Activated T-cell treated with anti-CD3 and anti-CD28 coated beads, Interleukin-2, amount 50 U/mL, for 48 hours (primary cell): ENCODE measurements around the gene UBR3.
"Not testable (repeated sequence)": the region's sequence is repeated elsewhere in the genome, so short reads cannot be mapped to it uniquely, and the experiment has no call there.

Experiments used
- DNase-seq, 2 experiments: peaks; one replicate each; pipeline ENCODE4 v3.0.0-alpha.2; 2020

UBR3 gene

DNA sequence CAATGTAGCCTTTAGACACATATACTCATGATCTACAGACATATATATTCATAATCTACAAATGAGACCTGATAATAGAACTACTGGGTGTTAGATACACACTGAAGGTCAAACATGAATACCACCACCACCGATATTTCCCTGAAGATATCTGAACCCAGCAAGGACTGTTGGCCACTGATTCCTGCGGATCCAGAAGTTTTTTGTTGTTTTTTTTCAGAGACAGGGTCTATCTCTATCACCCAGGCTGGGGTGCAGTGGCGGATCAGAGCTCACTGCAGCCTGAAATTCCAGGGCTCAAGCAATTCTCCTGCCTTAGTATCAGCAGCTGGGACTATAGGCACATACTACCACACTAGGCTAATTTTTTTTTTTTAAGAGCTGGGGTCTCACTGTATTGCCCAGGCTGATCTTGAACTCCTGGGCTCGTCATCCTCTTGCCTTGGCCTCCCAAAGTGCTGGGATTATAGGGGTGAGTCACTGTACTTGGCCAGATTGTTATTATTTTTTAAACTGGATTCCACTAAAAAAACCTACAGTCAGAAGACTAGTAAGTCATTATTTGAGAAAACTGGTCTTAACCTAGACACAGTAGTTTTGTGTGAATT lies 4.4 kb upstream of the UBR3 start:
- no peak for DNase-seq

- DNase-seq: no peak
Measured at GRCh38 chr2:169823996-169824372, 3.3 kb upstream of the UBR3 start.

- peak; percentile 90 to 92 for DNase-seq
Measured at GRCh38 chr2:169824373-169825333, 2.6 kb upstream of the UBR3 start, which contains the start of gene METTL5. TSS of gene METTL5 (minus strand) at chr2:169824905. CDS start at chr2:169824597, 308 bp downstream.

DNA sequence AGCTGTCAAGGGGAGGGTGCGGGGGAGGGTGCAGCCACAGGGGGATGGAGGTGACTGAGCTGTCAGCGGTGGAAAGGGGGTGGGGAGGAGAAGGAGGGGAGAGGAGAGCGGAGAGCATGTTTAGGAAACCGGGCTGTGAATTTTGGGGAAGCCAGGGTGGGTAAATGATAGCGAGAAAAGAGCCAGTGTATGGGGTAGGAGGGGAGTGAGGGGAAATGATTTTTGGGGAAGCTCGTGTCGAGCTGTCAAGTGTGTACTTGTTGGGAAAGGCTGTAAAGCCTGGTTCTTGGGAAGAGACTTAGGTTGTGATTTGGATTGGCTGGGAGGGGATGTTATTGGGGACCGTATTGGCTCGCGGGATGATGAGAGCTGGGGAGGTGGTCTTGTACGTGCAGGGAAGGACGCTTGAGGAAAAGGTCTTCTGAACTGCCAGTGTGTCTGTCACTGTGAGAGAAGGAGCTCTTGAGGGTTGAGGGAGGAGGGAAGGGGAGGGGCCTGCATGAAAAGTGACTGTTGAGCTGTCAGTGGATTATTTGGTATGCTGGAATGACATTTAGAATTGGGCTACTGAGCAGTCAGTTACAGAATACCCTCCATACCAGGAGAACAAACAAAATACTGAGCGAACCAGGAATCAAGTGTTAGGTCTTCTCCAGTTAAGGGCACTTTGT lies 1.0 kb downstream of the UBR3 start:
- DNase-seq: peak; percentile 56 to 66

GRCh38 chr2:169834401-169834800 lies 7.1 kb downstream of the UBR3 start:
- no peak for DNase-seq

DNA sequence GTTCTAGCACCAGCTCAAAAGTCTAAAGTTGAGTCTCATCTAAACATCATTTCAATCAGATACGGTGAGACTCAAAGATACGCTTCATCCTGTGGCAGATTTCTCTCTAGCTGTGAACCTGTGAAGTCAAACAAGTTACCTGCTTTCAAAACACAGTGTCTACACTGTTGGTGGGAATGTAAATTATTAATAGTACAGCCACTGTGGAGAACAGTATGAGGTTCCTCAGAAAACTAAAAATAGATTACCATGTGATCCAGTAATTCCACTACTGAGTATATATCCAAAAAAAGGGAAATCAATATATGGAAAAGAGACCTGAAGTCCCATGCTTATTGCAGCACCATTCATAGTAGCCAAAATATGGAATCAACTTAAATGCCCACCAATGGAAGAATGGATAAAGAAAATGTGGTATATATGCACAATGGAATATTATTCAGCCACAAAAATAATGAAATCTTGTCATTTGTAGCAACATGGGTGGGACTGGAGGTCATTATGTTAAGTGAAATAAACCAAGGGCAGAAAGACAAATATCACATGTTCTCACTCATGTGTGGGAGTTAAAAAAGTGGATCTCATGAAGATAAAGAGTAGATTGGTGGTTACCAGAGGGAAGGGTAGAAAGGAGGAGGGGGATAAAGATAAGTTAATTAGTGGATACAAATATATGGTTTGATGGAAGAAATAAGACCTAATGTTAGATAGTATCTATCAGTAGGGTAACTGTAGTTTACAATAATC lies 11.7 kb downstream of the UBR3 start:
- DNase-seq: no peak

DNA sequence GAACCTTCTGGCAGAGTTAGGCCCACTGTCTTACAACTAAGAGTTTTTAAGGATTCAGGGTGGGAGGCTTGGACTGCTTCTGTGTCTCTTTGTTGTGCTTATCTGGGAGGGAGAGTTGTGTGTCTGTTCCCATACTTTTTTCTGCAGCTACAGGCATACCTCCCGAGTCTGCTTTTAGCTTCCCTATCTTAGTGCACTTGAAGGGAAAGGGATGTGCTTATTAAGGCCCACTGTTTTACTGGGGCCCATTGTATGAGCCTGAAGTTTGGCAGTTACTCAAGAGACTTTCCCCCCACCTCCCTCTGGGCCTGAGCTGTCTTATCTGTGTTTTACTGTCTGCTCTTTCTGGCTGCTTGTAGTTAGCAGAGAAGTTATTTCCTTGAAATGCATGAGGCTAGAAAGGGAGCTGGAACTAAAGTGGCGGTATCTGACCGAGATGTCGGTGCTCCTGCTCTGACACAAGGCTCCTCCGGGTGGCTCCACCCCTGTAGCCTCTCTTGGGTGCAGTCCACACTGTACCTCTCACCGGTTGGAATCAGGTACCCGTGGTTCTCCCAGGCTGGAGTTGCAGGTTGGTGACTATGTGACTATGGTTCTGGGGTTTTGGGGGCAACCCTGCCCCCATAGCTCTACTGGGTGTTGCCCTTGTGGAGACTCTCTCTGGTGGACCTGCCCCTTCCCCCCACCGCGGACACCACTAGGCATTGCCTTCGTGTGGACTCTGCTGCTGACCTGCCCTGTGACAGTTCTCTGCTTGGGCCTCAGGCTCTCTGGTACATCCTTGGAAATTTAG lies 12.9 kb downstream of the UBR3 start:
- no peak for DNase-seq

DNA sequence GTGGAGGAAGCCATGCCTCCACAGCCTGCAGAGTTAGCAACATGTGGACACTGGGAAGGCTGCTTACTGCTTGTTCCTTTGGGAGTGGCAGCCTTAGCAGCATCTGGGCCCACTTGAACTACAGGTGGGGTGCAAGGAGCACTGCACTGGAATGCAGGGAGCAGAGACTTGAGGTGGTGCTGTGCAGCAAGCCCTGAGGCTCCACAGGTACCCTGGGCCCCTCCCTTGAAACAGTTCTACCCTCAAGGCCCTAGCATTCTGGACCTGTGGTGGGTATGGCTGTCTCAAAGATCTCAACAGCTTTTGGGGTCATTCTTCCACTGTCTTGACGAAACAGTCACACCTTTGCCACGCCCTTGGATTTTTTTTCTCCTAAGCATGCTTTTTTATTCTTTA lies 13.5 kb downstream of the UBR3 start:
- no peak for DNase-seq

- not testable (repeated sequence) for DNase-seq
Measured at GRCh38 chr2:169841625-169842024, 14.4 kb downstream of the UBR3 start.

DNA sequence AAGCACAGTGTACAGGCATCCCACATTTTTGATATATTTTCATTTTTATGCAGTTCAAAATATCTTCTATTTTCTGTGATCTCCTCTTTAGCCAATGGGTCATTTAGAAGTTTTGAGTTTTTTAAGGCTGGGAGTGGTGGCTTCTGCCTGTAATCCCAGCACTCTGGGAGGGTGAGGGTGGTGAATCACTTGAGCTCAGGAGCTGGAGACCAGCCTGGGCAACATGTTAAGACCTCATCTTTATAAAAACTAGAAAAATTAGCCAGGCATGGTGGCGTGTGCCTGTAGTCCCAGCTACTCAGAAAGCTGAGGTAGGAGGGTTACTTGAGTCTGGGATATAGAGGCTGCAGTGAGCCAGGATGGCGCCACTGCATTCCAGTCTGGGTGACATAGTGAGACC lies 17.8 kb downstream of the UBR3 start:
- no peak for DNase-seq

- DNase-seq: not testable (repeated sequence)
Measured at GRCh38 chr2:169848959-169849693, 21.9 kb downstream of the UBR3 start.

DNA sequence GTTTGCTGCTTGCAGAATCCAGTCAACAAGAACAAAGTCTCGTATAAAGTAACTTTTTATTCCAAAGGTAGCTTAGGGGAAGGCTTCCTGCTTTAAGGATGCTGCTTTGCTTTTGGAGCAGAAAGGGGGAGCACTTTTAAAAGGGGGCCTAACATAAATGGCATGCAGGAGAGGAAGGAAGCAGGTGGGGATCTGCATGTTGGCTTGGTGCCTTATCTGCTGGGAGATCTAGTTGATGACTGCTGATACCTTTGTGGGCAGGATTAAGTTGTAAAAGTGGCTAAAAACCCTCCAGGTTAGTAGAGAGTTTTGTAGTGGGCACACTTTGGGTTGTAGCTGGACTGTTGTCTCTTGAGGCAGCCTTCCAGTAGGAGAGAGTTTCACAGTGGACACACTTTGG lies 22.5 kb downstream of the UBR3 start:
- no peak for DNase-seq

GRCh38 chr2:169853041-169853668 lies 25.9 kb downstream of the UBR3 start:
- DNase-seq: no peak

DNA sequence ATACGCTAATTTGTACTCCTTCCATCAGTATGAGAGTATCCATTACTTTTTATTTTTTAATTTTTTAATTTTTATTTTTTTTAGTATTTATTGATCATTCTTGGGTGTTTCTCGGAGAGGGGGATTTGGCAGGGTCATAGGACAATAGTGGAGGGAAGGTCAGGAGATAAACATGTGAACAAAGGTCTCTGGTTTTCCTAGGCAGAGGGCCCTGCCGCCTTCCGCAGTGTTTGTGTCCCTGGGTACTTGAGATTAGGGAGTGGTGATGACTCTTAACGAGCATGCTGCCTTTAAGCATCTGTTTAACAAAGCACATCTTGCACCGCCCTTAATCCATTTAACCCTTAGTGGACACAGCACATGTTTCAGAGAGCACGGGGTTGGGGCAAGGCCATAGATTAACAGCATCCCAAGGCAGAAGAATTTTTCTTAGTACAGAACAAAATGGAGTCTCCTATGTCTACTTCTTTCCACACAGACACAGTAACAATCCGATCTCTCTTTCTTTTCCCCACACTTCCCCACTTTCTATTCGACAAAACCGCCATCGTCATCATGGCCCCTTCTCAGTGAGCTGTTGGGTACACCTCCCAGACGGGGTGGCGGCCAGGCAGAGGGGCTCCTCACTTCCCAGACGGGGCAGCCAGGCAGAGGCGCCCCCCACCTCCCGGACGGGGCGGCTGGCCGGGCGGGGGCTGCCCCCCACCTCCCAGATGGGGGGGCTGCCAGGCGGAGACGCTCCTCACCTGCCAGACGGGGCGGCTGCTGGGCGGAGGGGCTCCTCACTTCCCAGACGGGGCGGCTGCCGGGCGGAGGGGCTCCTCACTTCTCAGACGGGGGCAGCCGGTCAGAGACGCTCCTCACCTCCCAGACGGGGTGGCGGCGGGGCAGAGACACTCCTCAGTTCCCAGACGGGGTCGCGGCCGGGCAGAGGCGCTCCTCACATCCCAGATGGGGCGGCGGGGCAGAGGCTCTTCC lies 28.3 kb downstream of the UBR3 start:
- DNase-seq: not testable (repeated sequence)

GRCh38 chr2:169859423-169859822 lies 32.2 kb downstream of the UBR3 start:
- DNase-seq: no peak

- no peak for DNase-seq
Measured at GRCh38 chr2:169860149-169860548, 32.9 kb downstream of the UBR3 start.

DNA sequence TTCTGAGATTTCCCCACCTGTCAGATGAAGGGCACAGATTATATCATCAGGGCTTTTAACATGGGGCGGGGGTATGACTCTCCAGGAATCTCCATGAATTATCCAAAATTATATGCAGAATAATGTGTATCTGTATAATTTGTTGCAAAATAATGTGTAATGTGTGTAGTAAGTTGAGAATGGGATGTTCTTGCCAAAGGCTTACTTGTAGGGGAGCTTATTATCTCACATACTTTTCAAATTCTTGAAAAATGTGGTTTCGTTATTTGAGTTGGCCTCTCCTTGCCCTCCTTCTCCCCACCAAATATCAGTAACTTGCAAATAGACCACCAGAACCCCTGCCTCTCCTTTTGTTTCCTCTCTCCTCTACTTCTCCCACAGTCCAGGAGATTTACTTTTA lies 35.6 kb downstream of the UBR3 start:
- no peak for DNase-seq

DNA sequence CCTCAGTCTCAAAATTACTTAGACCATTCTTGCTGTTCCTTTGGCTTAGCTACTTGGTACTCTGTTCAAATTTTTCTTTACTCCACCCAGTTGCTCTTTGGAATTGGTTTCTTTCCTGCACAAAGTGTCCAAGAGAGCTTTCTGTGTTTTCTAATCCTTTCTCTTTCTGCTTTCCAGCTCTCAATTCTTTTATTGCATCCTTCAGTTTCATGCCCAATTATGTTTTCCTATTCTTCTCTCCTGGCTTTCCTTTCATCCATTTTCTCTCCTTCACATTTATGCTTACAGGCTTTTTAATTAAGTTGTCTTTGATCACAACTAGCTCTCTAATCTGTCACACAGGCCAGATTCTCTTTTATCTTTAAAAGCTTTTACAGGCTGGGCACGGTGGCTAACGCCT lies 38.2 kb downstream of the UBR3 start:
- no peak for DNase-seq

DNA sequence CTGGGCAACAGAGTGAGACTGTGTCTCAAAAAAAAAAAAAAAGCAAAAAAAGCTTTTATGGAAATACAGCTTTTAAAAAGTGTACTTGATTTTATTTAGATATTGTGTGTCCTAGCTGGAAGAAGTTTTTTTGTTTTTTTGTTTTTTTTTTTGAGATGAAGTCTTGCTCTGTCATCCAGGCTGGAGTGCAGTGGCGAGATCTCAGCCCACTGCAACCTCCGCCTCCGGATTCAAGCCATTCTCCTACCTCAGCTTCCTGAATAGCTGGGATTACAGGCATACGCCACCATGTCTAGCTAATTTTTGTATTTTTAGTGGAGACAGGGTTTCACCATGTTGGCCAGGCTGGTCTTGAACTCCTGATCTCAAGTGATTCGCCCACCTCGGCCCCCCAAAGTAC lies 39.0 kb downstream of the UBR3 start:
- not testable (repeated sequence) for DNase-seq

GRCh38 chr2:169867579-169867978 lies 40.3 kb downstream of the UBR3 start:
- DNase-seq: no peak
